HG03139 (cell line): ENCODE measurements around the gene APOL1.
A peak's percentile ranks its signal among the peaks of the same experiment; 100 is the strongest.
"Not testable (repeated sequence)": the region's sequence is repeated elsewhere in the genome, so short reads cannot be mapped to it uniquely, and the experiment has no call there.

Experiments used
- ATAC-seq: cut with Tn5 transposase; IDR thresholded peaks from one replicate; pipeline ENCODE4 v1.9.1; 2021; ENCODE audit not compliant: unreplicated experiment

The APOL1 gene

GRCh38 chr22:36224245-36224644 lies 28.7 kb upstream of the APOL1 start:
- no peak for ATAC-seq

GRCh38 chr22:36225333-36225922 lies 27.5 kb upstream of the APOL1 start:
- no peak for ATAC-seq

GRCh38 chr22:36226189-36226588 lies 26.7 kb upstream of the APOL1 start:
- no peak for ATAC-seq

- ATAC-seq, result no peak
Observed at GRCh38 chr22:36227396-36227795, 25.5 kb upstream of the APOL1 start.

GRCh38 chr22:36227806-36228205 lies 25.1 kb upstream of the APOL1 start:
- ATAC-seq, result no peak

- not testable (repeated sequence) for ATAC-seq
Observed at GRCh38 chr22:36228369-36228768, 24.6 kb upstream of the APOL1 start.

GRCh38 chr22:36228944-36229343 lies 24.0 kb upstream of the APOL1 start:
- ATAC-seq, result no peak

- not testable (repeated sequence) for ATAC-seq
Observed at GRCh38 chr22:36229649-36230048, 23.3 kb upstream of the APOL1 start.

GRCh38 chr22:36231051-36231450 lies 21.9 kb upstream of the APOL1 start:
- not testable (repeated sequence) for ATAC-seq

- no peak for ATAC-seq
Observed at GRCh38 chr22:36232715-36233401, 20.1 kb upstream of the APOL1 start.

GRCh38 chr22:36233796-36234195 lies 19.1 kb upstream of the APOL1 start:
- no peak for ATAC-seq

- ATAC-seq, result no peak
Observed at GRCh38 chr22:36234213-36234612, 18.7 kb upstream of the APOL1 start.

GRCh38 chr22:36234919-36235318 lies 18.0 kb upstream of the APOL1 start:
- ATAC-seq, result no peak

GRCh38 chr22:36235585-36235984 lies 17.3 kb upstream of the APOL1 start:
- ATAC-seq, result no peak

- no peak for ATAC-seq
Observed at GRCh38 chr22:36236388-36237319, 16.3 kb upstream of the APOL1 start.

- no peak for ATAC-seq
Observed at GRCh38 chr22:36237462-36238372, 15.2 kb upstream of the APOL1 start.

GRCh38 chr22:36238373-36239149 lies 14.4 kb upstream of the APOL1 start:
- no peak for ATAC-seq

GRCh38 chr22:36239150-36239400 lies 13.9 kb upstream of the APOL1 start:
- ATAC-seq, result peak; percentile 6

GRCh38 chr22:36239401-36240171 lies 13.3 kb upstream of the APOL1 start, which contains the start of gene APOL2:
Gene APOL2 (minus strand): TSS chr22:36239527. CDS start chr22:36233162, 6,365 bp downstream.
- peak; percentile 85 for ATAC-seq
